22Rv1 (cell line): ENCODE measurements around the gene LCN12.

Source experiments
- H3K27ac ChIP-seq: fragments of 450-650 bp; 2 replicates; pipeline ENCODE4 v1.5.1; 2017
- ZFX ChIP-seq: fragments of 450-650 bp; IDR thresholded peaks from 2 replicates; pipeline ENCODE4 v1.6.1; 2017; ENCODE audit warnings: antibody characterized with exemption, borderline replicate concordance
- TF ChIP-seq, protein P1 (sequence below): fragments of 450-650 bp; IDR thresholded peaks from 2 replicates; pipeline ENCODE4 v1.5.1; 2017; ENCODE audit warnings: mild to moderate bottlenecking

The LCN12 gene

DNA sequence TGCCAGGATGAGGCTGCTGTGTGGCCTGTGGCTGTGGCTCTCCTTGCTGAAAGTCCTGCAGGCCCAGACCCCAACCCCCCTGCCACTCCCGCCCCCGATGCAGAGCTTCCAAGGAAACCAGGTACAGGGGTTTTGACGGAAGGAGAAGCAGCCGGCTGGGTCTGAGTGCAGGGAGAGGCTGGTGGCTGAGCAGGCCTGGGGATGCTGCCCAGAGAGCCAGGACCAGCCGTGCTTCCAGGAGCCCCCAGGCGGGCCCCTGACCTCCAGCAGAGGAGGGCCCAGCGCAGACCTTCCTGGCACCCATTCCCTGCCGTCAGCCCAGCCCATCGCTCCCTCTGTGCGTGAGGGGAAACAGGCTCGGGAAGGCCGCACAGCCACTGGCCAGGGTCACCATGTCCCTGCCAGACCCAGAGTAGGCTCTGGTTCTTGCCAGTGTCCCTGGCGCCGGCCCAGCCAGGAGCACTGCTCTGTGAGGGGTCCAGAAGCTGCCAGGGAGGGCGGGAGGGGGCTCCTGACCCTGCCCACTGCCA lies 313 bp downstream of the LCN12 start:
- TF ChIP-seq, protein P1, sequence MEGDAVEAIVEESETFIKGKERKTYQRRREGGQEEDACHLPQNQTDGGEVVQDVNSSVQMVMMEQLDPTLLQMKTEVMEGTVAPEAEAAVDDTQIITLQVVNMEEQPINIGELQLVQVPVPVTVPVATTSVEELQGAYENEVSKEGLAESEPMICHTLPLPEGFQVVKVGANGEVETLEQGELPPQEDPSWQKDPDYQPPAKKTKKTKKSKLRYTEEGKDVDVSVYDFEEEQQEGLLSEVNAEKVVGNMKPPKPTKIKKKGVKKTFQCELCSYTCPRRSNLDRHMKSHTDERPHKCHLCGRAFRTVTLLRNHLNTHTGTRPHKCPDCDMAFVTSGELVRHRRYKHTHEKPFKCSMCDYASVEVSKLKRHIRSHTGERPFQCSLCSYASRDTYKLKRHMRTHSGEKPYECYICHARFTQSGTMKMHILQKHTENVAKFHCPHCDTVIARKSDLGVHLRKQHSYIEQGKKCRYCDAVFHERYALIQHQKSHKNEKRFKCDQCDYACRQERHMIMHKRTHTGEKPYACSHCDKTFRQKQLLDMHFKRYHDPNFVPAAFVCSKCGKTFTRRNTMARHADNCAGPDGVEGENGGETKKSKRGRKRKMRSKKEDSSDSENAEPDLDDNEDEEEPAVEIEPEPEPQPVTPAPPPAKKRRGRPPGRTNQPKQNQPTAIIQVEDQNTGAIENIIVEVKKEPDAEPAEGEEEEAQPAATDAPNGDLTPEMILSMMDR, result no peak
- TF ChIP-seq ZFX, result no peak
- H3K27ac ChIP-seq, result no peak overlapping the region

DNA sequence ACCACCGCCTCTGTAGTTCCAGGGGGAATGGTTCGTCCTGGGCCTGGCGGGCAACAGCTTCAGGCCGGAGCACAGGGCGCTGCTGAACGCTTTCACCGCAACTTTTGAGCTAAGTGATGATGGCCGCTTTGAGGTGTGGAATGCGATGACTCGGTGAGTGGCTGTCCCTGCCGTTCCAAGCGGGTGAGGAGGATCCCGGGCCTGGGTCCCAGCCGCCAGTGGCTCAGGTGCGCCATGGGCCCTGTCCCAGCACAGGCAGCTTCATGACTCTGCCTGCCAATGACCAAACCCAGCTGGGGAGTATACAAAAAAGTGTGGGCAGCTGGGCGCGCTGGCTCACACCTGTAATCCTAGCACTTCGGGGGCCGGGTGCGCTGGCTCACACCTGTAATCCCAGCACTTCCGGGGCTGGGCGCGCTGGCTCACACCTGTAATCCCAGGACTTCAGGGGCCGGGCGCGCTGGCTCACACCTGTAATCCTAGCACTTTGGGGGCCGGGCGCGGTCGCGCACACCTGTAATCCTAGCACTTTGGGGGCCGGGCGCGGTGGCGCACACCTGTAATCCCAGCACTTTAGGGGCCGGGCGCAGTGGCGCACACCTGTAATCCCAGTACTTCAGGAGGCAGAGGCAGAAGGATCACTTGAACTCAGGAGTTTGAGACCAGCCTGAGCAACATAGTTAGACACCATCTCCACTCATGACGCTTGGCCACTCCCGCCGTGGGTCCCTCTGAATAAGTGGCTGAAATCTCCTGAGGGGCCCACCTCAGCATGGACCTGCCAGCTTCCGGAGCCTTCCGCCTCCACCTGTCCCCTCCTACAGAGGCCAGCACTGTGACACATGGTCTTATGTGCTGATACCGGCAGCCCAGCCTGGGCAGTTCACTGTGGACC lies 1.1 kb downstream of the LCN12 start:
- TF ChIP-seq ZFX, result no peak
- TF ChIP-seq, protein P1, result no peak
- H3K27ac ChIP-seq, result no peak overlapping the region

DNA sequence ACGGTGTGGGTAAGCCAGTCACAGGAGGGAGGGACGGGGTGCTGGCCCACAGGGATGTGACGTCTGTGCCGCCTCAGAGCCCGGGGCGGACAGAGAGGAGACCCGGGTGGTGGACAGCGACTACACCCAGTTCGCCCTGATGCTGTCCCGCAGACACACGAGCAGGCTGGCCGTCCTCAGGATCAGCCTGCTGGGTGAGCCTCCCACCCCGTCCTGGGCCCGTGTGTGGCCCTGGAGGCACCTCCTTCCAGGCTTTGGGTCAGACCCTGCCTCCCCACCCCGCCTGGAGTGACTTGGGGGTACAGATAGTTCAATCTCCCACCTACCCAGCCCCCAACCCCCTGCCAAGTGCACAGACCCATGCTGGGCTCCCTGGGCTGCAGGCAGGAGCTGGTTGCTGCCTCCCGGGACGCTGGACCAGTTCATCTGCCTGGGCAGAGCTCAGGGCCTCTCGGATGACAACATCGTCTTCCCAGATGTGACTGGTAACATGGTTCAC lies 1.7 kb downstream of the LCN12 start:
- no peak overlapping the region for H3K27ac ChIP-seq
- TF ChIP-seq, protein P1, result no peak
- TF ChIP-seq ZFX, result no peak

DNA sequence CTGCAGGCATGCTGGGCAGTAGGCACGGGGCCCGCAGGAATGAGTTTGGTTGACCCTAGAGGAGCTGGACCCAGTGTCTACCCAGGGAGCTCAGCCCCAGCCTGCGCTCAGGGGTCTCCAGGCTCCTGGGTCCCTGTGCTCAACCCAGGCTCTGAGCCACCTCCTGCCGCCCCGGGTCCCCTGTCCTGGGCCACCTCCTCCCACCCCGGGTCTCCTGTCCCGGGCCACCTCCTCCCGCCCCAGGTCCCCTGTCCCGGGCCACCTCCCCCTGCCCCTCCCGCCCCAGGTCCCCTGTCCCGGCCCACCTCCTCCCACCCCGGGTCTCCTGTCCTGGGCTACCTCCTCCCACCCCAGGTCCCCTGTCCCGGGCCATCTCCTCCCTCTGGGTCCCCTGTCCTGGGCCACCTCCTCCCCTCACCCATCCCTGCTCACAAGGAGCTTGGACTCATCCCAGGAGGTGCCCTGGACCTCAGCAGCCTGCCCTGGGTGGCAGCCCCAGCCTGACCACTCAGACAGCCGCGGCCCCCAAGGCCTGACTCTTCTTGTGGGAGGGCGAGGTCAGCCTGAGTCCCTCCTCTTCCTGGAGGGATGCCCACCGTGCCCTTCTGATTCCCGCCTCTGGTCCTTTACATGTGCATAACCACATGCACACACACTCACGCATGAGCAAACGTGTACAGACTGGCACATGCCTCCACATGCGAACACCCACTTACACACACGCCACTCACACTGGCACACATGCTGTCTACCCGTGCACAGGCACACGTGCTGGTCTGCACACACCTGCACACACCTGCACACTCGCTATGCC lies 2.4 kb downstream of the LCN12 start:
- no peak overlapping the region for H3K27ac ChIP-seq
- TF ChIP-seq, protein P1, result no peak
- no peak for TF ChIP-seq ZFX

DNA sequence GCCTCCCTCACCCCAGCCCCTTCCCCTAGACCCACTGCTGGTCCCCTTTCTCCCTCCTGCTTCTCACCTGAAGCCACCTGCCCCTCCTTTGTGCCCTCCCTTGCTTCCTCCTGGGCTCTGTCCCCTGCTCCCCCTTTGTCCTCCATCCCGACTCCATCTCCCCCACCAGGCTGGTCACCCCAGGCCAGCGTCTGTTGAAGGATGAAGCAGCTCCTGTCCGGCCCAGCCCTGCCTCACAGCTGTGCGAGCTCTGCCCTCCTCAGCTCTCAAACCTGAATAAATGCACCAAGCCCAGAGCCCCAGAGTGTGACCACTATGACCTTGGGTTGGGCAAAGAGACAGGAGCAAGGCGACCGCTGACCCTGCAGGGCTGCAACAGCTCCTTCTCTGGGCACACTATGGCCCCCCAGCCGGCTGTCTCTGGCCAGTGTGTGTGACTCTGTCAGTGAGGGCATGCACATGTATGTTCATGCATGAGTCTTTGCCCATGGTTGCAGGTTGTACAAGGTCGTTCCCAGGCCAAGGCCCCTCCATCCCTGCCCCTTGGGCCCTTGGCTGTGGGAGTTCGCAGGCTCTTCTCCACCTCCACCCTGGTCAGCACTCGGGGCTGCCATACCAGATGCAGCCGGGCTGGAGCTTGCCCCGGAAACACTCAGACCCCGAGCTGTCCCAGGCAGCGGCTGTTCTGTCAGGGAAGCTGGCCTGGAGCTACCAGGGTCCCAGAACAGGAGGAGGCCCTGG lies 3.3 kb downstream of the LCN12 start:
- H3K27ac ChIP-seq, result no peak overlapping the region
- no peak for TF ChIP-seq ZFX
- TF ChIP-seq, protein P1, result no peak

DNA sequence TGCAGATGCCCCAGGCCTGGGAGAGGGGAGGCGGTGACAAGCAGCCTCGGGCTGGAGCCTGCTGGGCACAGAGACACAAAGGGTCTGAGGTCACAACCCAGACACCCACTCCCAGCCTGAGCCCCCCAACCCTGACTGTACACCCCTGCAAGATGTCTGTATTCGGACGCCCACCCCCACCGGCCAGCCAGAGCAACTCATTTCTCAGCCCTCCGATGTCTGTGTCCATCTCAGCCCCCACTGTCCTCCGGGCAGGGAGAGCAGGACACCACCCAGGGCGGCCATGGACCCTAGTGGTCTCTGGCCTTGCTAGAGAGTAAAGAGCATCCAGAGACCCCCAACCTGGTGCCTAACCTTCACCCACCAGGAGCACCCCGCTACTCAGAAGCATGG lies 3.9 kb downstream of the LCN12 start:
- TF ChIP-seq ZFX, result no peak
- TF ChIP-seq, protein P1, result no peak
- no peak overlapping the region for H3K27ac ChIP-seq
